Trophoblast cell (in vitro differentiated cells and primary cell): ENCODE data around the gene C1D.
"Not testable (repeated sequence)": the region's sequence is repeated elsewhere in the genome, so short reads cannot be mapped to it uniquely, and the experiment has no call there.

Source experiments
- DNase-seq, 2 donors: peaks; one replicate each; pipeline ENCODE4 v3.0.0-alpha.2; 2016
- H2AFZ ChIP-seq: 2 replicates; pipeline ENCODE4 v1.6.1; 2013; ENCODE audit warnings: low read length, moderate library complexity, mild to moderate bottlenecking; ENCODE audit not compliant: insufficient read depth, poor library complexity
- H2AK5ac ChIP-seq: 2 replicates; pipeline ENCODE4 v1.6.1; 2013; ENCODE audit warnings: mild to moderate bottlenecking, low read length
- H2BK120ac ChIP-seq: 2 replicates; pipeline ENCODE4 v1.6.1; 2013; ENCODE audit warnings: low read length, mild to moderate bottlenecking, moderate library complexity; ENCODE audit not compliant: insufficient read depth, poor library complexity
- H2BK12ac ChIP-seq: 2 replicates; pipeline ENCODE4 v1.6.1; 2013; ENCODE audit warnings: mild to moderate bottlenecking, low read length, moderate library complexity
- H2BK5ac ChIP-seq: 2 replicates; pipeline ENCODE4 v1.6.1; 2013; ENCODE audit warnings: low read length, low read depth, moderate library complexity, mild to moderate bottlenecking; ENCODE audit not compliant: poor library complexity
- H3K14ac ChIP-seq: 2 replicates; pipeline ENCODE4 v1.6.1; 2013; ENCODE audit warnings: mild to moderate bottlenecking, low read length
- H3K18ac ChIP-seq: 2 replicates; pipeline ENCODE4 v1.6.1; 2013; ENCODE audit warnings: mild to moderate bottlenecking, low read length
- H3K23ac ChIP-seq: 2 replicates; pipeline ENCODE4 v1.6.1; 2013; ENCODE audit warnings: low read length
- H3K27ac ChIP-seq: 2 replicates; pipeline ENCODE4 v1.5.1; 2013; ENCODE audit warnings: low read depth, mild to moderate bottlenecking, inconsistent platforms, low read length, moderate library complexity
- H3K27me3 ChIP-seq: 2 replicates; pipeline ENCODE4 v1.6.1; 2013; ENCODE audit warnings: inconsistent platforms, mild to moderate bottlenecking, low read length, moderate library complexity; ENCODE audit not compliant: insufficient read depth
- H3K36me3 ChIP-seq, 2 experiments: 1 replicate in 1 of 2; 2 replicates in 1 of 2; pipeline ENCODE4 v1.6.1; 2013; ENCODE audit warnings: low read length in 2 of 2, mild to moderate bottlenecking in 2 of 2, moderate library complexity in 1 of 2; ENCODE audit not compliant: insufficient read depth in 2 of 2, control insufficient read depth in 1 of 2
- H3K4ac ChIP-seq: 2 replicates; pipeline ENCODE4 v1.6.1; 2013; ENCODE audit warnings: low read depth, mild to moderate bottlenecking, low read length, moderate library complexity
- H3K4me1 ChIP-seq, 2 experiments: 1 replicate in 1 of 2; 2 replicates in 1 of 2; pipeline ENCODE4 v1.6.1; 2013; ENCODE audit warnings: low read length in 2 of 2, mild to moderate bottlenecking in 2 of 2, moderate library complexity in 1 of 2; ENCODE audit not compliant: insufficient read depth in 2 of 2, control insufficient read depth in 1 of 2
- H3K4me2 ChIP-seq: 2 replicates; pipeline ENCODE4 v1.6.1; 2013; ENCODE audit warnings: inconsistent platforms, mild to moderate bottlenecking, low read length, moderate library complexity
- H3K4me3 ChIP-seq: 2 replicates; pipeline ENCODE4 v1.5.1; 2013; ENCODE audit warnings: mild to moderate bottlenecking, low read depth, low read length, inconsistent platforms
- H3K79me1 ChIP-seq: one replicate; pipeline ENCODE4 v1.6.1; 2013; ENCODE audit warnings: low read length
- H3K79me2 ChIP-seq: 2 replicates; pipeline ENCODE4 v1.6.1; 2013; ENCODE audit warnings: low read length, mild to moderate bottlenecking; ENCODE audit not compliant: control insufficient read depth, insufficient read depth, poor library complexity
- H3K9ac ChIP-seq: 2 replicates; pipeline ENCODE4 v1.6.1; 2013; ENCODE audit warnings: mild to moderate bottlenecking, low read length
- H3K9me3 ChIP-seq: 2 replicates; pipeline ENCODE4 v1.6.1; 2013; ENCODE audit warnings: low read depth, mild to moderate bottlenecking, control low read depth, inconsistent platforms, low read length; ENCODE audit not compliant: insufficient read depth
- H4K12ac ChIP-seq: 2 replicates; pipeline ENCODE4 v1.6.1; 2013; ENCODE audit warnings: low read depth, mild to moderate bottlenecking, low read length, moderate library complexity
- H4K8ac ChIP-seq: 2 replicates; pipeline ENCODE4 v1.6.1; 2013; ENCODE audit warnings: low read depth, mild to moderate bottlenecking, low read length, moderate library complexity
- H4K91ac ChIP-seq: one replicate; pipeline ENCODE4 v1.6.1; 2013; ENCODE audit warnings: low read depth, mild to moderate bottlenecking, low read length, moderate library complexity
- WGBS: extraction: QIAGEN DNeasy Blood & Tissue Kit; methylation state at CpG from one replicate; pipeline ENCODE4 v1.1.7; 2013; ENCODE audit warnings: missing lambda C conversion rate; ENCODE audit not compliant: insufficient read length, insufficient coverage; ENCODE audit errors: extremely low coverage; 5-methylcytosine and 5-hydroxymethylcytosine counted together

Gene C1D

GRCh38 chr2:67994069-67994468 is 68.7 kb downstream of the C1D start:
- H4K12ac ChIP-seq, H2AK5ac ChIP-seq, H3K79me2 ChIP-seq, H2BK12ac ChIP-seq, H3K14ac ChIP-seq, H3K9ac ChIP-seq, H3K79me1 ChIP-seq, H3K23ac ChIP-seq, H3K27ac ChIP-seq, H3K9me3 ChIP-seq, H4K91ac ChIP-seq, H2BK120ac ChIP-seq, H4K8ac ChIP-seq, H2BK5ac ChIP-seq, H2AFZ ChIP-seq, H3K4ac ChIP-seq, H3K27me3 ChIP-seq, H3K36me3 ChIP-seq, DNase-seq, H3K4me3 ChIP-seq, H3K4me2 ChIP-seq, H3K4me1 ChIP-seq, H3K18ac ChIP-seq: not testable (repeated sequence)
- WGBS: no CpG with 5 or more reads among the region's 3 CpGs

GRCh38 chr2:67993329-67993728 is 69.5 kb downstream of the C1D start:
- no peak overlapping the region for H4K8ac ChIP-seq
- H3K4me1 ChIP-seq: no peaks in the 10 kb centered on the region
- DNase-seq: no peak
- H3K14ac ChIP-seq: no peak overlapping the region
- no peak overlapping the region for H2AFZ ChIP-seq
- WGBS: no CpG with 5 or more reads among the region's 3 CpGs
- H3K4me3 ChIP-seq: no peak overlapping the region
- no peak overlapping the region for H2AK5ac ChIP-seq
- H3K23ac ChIP-seq: no peak overlapping the region
- no peak overlapping the region for H3K4ac ChIP-seq
- no peak overlapping the region for H3K4me2 ChIP-seq
- H4K12ac ChIP-seq: no peak overlapping the region
- no peak overlapping the region for H4K91ac ChIP-seq
- no peak overlapping the region for H3K18ac ChIP-seq
- no peaks in the 10 kb centered on the region for H3K27me3 ChIP-seq
- no peak overlapping the region for H2BK5ac ChIP-seq
- H3K79me1 ChIP-seq: no peaks in the 10 kb centered on the region
- no peak overlapping the region for H3K9ac ChIP-seq
- H2BK120ac ChIP-seq: no peak overlapping the region
- no peaks in the 10 kb centered on the region for H3K36me3 ChIP-seq
- H2BK12ac ChIP-seq: no peak overlapping the region
- peaks cover 2% of the 10 kb centered on the region for H3K9me3 ChIP-seq
- no peaks in the 10 kb centered on the region for H3K79me2 ChIP-seq
- H3K27ac ChIP-seq: no peak overlapping the region

GRCh38 chr2:67991456-67991855 is 71.3 kb downstream of the C1D start:
- Histone ChIP-seq H3K4me2 (no peak overlapping the region), H3K27me3 (no peaks in the 10 kb centered on the region), H3K14ac (no peak overlapping the region), H3K23ac (no peak overlapping the region), H2BK5ac (no peak overlapping the region), H3K9me3 (peaks cover 2% of the 10 kb centered on the region), H3K79me2 (no peaks in the 10 kb centered on the region), H3K79me1 (no peaks in the 10 kb centered on the region), H3K18ac (no peak overlapping the region), H3K36me3 (no peaks in the 10 kb centered on the region), H2AFZ (no peak overlapping the region), H3K4ac (no peak overlapping the region), H4K12ac (no peak overlapping the region), H3K27ac (no peak overlapping the region), H3K4me1 (no peaks in the 10 kb centered on the region), H3K9ac (no peak overlapping the region), H3K4me3 (no peak overlapping the region), H2BK12ac (no peak overlapping the region), H2AK5ac (no peak overlapping the region), H4K91ac (no peak overlapping the region), H4K8ac (no peak overlapping the region), H2BK120ac (no peak overlapping the region)
- no peak for DNase-seq
- WGBS: no CpG with 5 or more reads among the region's 2 CpGs
